ENCODE measurements around the gene REXO1. TPM values are rescaled to one million over a fixed set of nuclear protein-coding genes. Genes with fewer than 3 reads are reported as not detected.

REXO1 gene
- total and polyA plus RNA-seq, 9 of the 15 experiments (the other 6 are each of a cell fraction or from before 2014, with no cell fraction given): 0.04 to 63.3 (median 15.8) TPM

GRCh38 chr19:1885398-1886119 lies 37.3 kb upstream of the REXO1 start, which contains the start of gene ABHD17A (continued):
- peak; percentile 12; the same call in 1 of the 2 replicates for TF ChIP-seq ETS1 (conservative IDR thresholded peaks at IDR 0.05; ENCODE audit: control insufficient read depth, low read depth, low read length)
- TF ChIP-seq CCNT2 (IDR thresholded peaks at IDR 0.05; ENCODE audit: borderline replicate concordance, extremely low read depth, insufficient read length, low read depth, low read length): peak; percentile 54
- peak in 1 of 2 experiments; percentile 68; a peak in 2 of 4 replicates for TF ChIP-seq ZNF639 (CRISPR knock-in tag; conservative IDR thresholded peaks at IDR 0.05 in 1 of 2, IDR thresholded peaks at IDR 0.05 in 1 of 2)
- peak; percentile 96 for TF ChIP-seq GABPA (tag; conservative IDR thresholded peaks at IDR 0.05; ENCODE audit: low read depth)
- TF ChIP-seq MYC (IDR thresholded peaks at IDR 0.05; ENCODE audit: low read depth, low read length): peak; percentile 53; the same call in 1 of the 2 replicates
- 0 out of 2 replicates have a peak, but pooled peaks have one; percentile 34 for TF ChIP-seq MYC (CRISPR knock-in tag; IDR thresholded peaks at IDR 0.05; ENCODE audit: borderline replicate concordance, low read depth)
- peak; percentile 22; the same call in 1 of the 2 replicates for TF ChIP-seq EP400 (IDR thresholded peaks at IDR 0.05)
- peak; percentile 55 to 62; a peak in 3 of 4 replicates for TF ChIP-seq NRF1 (conservative IDR thresholded peaks at IDR 0.05 in 1 of 2, IDR thresholded peaks at IDR 0.05 in 1 of 2)
- 0 out of 2 replicates have a peak, but pooled peaks have one; percentile 32 for TF ChIP-seq POLR2A (conservative IDR thresholded peaks at IDR 0.05)
- peak; percentile 98 for TF ChIP-seq MAZ (CRISPR knock-in tag; conservative IDR thresholded peaks at IDR 0.05 in 1 of 2, IDR thresholded peaks at IDR 0.05 in 1 of 2)
- peak in 1 of 2 experiments; percentile 28 for TF ChIP-seq E2F6 (IDR thresholded peaks at IDR 0.05; ENCODE audit: borderline replicate concordance in 1 of 2, extremely low read depth in 1 of 2, insufficient read depth in 1 of 2, insufficient read length in 1 of 2, low read depth in 1 of 2, low read length in 1 of 2, poor library complexity in 1 of 2, severe bottlenecking in 1 of 2)
- peak in 1 of 2 experiments; percentile 46; a peak in 3 of 4 replicates for TF ChIP-seq MNT (conservative IDR thresholded peaks at IDR 0.05)
- peak; percentile 26; the same call in 1 of the 2 replicates for TF ChIP-seq GMEB1 (CRISPR knock-in tag; IDR thresholded peaks at IDR 0.05)
- peak; percentile 87 for TF ChIP-seq ZBTB12 (CRISPR knock-in tag; IDR thresholded peaks at IDR 0.05)
- peak; percentile 70 for TF ChIP-seq HCFC1 (IDR thresholded peaks at IDR 0.05; ENCODE audit: low read depth, low read length)

Measured in K562 (cell line).